GM10266 (cell line): ENCODE data around the gene GSDMA.

ENCODE experiments used
- DNase-seq: peaks from one replicate; pipeline ENCODE4 v3.0.0; 2012; ENCODE audit errors: extremely low spot score
- CTCF ChIP-seq: IDR thresholded peaks from 2 replicates; pipeline ENCODE4 v1.5.1; 2012; ENCODE audit warnings: mild to moderate bottlenecking, low read depth; ENCODE audit not compliant: control insufficient read depth, insufficient read depth; ENCODE audit errors: missing control alignments

GSDMA gene

GRCh38 chr17:39968761-39969160 is 6.0 kb downstream of the GSDMA start:
- no peak for TF ChIP-seq CTCF
- DNase-seq = no peak

- DNase-seq = no peak
- no peak for TF ChIP-seq CTCF
Observed at GRCh38 chr17:39969375-39969774, 6.6 kb downstream of the GSDMA start.

- DNase-seq = no peak
- TF ChIP-seq CTCF = no peak
Observed at GRCh38 chr17:39970157-39970692, 7.4 kb downstream of the GSDMA start.

- TF ChIP-seq CTCF = no peak
- no peak for DNase-seq
Observed at GRCh38 chr17:39971076-39971603, 8.3 kb downstream of the GSDMA start.

- no peak for DNase-seq
- TF ChIP-seq CTCF = no peak
Observed at GRCh38 chr17:39972271-39972670, 9.5 kb downstream of the GSDMA start.

- TF ChIP-seq CTCF = no peak
- DNase-seq = no peak
Observed at GRCh38 chr17:39973496-39973895, 10.7 kb downstream of the GSDMA start.

GRCh38 chr17:39974433-39974832 is 11.6 kb downstream of the GSDMA start:
- DNase-seq = no peak
- no peak for TF ChIP-seq CTCF
